ENCODE measurements around the gene INKA1. TPM values are rescaled to one million over a fixed set of nuclear protein-coding genes. Genes with fewer than 3 reads are reported as not detected.

INKA1 gene
- total and polyA plus RNA-seq, 4 donors: 0.84 to 4.2 (median 1.2) TPM

DNA sequence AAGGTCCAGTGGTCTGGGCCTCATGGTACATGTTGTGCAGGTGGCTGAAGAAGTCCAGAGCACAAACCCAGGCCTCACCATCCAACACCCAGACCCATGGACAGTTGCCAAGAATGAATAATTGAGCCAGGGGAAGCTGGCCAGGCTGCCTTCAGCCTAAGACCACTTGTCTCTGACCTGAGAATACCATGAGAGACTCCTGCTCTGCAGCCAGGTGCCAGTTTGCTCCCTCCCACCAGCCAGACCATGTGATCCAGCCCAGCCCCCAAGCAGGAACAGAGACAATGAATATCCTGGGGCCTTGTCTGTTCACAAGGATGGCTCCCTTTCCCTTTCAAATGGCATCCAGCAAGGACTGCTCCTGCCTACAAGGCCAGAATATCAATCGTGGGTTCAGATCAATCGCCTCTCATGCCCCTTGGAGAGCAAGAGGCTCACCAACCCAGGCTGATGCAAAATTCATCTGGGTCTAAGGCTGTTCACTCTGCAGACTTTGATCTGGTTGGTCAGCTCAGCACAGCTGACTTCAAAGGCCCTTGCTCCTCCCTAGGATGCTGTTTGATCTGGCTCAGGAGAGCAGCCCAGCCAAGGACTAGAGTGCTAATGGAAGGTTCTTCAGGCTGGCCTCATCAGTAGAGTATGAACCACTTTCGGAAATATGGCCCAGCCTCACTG is 39.9 kb downstream of the INKA1 start:
- H3K36me3 ChIP-seq (ENCODE audit: control insufficient read depth in 4 of 4, insufficient read depth in 3 of 4, low read depth in 1 of 4, low read length in 3 of 4): no peaks in the 10 kb centered on the region
- 98% methylated on average over 3 of the region's 3 CpGs for WGBS

More for the DNA sequence above, 39.9 kb downstream of the INKA1 start:
- no peak overlapping the region for H3K27ac ChIP-seq (ENCODE audit: low read depth in 1 of 2, low read length in 2 of 2)
- peaks cover 3 to 16% (median 12%) of the 10 kb centered on the region in 4 donors for H3K4me1 ChIP-seq (ENCODE audit: control insufficient read depth in 4 of 4, insufficient read depth in 4 of 4, low read length in 3 of 4)
- no peak overlapping the region for H3K4me3 ChIP-seq (ENCODE audit: low read depth in 1 of 3, low read length in 3 of 3)
- H3K9me3 ChIP-seq (ENCODE audit: control insufficient read depth in 4 of 4, low read length in 3 of 4): no peaks in the 10 kb centered on the region
- DNase-seq (ENCODE audit: low spot score): no peak
- no peaks in the 10 kb centered on the region for H3K27me3 ChIP-seq (ENCODE audit: control insufficient read depth in 4 of 4, insufficient read depth in 4 of 4, low read length in 3 of 4)
- H3K9ac ChIP-seq (ENCODE audit: low read depth in 1 of 2, low read length in 2 of 2): no peak overlapping the region
- TF ChIP-seq RXRA (IDR thresholded peaks at IDR 0.05) (no peak), HNF4G (IDR thresholded peaks at IDR 0.05) (no peak), REST (IDR thresholded peaks at IDR 0.05) (no peak), NR2F2 (IDR thresholded peaks at IDR 0.05) (no peak), TAF1 (conservative IDR thresholded peaks at IDR 0.05) (no peak), HNF4A (conservative IDR thresholded peaks at IDR 0.05) (no peak), JUND (IDR thresholded peaks at IDR 0.05) (no peak), EGR1 (IDR thresholded peaks at IDR 0.05; ENCODE audit: low read depth in 2 of 2) (no peak), FOXA1 (IDR thresholded peaks at IDR 0.05) (no peak)
- TF ChIP-seq, protein P1, sequence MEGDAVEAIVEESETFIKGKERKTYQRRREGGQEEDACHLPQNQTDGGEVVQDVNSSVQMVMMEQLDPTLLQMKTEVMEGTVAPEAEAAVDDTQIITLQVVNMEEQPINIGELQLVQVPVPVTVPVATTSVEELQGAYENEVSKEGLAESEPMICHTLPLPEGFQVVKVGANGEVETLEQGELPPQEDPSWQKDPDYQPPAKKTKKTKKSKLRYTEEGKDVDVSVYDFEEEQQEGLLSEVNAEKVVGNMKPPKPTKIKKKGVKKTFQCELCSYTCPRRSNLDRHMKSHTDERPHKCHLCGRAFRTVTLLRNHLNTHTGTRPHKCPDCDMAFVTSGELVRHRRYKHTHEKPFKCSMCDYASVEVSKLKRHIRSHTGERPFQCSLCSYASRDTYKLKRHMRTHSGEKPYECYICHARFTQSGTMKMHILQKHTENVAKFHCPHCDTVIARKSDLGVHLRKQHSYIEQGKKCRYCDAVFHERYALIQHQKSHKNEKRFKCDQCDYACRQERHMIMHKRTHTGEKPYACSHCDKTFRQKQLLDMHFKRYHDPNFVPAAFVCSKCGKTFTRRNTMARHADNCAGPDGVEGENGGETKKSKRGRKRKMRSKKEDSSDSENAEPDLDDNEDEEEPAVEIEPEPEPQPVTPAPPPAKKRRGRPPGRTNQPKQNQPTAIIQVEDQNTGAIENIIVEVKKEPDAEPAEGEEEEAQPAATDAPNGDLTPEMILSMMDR (IDR thresholded peaks at IDR 0.05; ENCODE audit: low read depth, low read length, missing input control): no peak
- TF ChIP-seq, protein P2, sequence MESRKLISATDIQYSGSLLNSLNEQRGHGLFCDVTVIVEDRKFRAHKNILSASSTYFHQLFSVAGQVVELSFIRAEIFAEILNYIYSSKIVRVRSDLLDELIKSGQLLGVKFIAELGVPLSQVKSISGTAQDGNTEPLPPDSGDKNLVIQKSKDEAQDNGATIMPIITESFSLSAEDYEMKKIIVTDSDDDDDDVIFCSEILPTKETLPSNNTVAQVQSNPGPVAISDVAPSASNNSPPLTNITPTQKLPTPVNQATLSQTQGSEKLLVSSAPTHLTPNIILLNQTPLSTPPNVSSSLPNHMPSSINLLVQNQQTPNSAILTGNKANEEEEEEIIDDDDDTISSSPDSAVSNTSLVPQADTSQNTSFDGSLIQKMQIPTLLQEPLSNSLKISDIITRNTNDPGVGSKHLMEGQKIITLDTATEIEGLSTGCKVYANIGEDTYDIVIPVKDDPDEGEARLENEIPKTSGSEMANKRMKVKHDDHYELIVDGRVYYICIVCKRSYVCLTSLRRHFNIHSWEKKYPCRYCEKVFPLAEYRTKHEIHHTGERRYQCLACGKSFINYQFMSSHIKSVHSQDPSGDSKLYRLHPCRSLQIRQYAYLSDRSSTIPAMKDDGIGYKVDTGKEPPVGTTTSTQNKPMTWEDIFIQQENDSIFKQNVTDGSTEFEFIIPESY (IDR thresholded peaks at IDR 0.05): no peak

Data from liver (tissue), 9 donors.